Measurements from ENCODE around the gene SIRT2.

DNA sequence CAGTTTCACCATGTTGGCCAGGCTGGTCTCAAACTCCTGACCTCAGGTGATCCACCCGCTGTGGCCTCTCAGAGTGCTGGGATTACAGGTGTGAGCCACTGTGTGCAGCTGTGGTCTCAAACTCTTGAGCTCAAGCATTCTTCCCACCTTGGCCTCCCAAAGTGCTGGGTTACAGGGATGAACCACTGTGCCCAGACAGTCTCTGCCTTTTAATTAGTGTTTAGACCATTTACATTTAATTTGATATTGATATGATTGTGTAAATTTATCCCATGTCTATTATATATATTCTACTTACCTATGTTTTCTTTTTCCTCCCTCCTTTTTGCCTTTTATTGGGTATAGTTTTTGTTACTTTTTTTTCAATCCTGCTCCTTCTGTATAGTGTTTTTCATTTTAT, 2.3 kb upstream of the SIRT2 start:
- TF ChIP-seq, protein P1, sequence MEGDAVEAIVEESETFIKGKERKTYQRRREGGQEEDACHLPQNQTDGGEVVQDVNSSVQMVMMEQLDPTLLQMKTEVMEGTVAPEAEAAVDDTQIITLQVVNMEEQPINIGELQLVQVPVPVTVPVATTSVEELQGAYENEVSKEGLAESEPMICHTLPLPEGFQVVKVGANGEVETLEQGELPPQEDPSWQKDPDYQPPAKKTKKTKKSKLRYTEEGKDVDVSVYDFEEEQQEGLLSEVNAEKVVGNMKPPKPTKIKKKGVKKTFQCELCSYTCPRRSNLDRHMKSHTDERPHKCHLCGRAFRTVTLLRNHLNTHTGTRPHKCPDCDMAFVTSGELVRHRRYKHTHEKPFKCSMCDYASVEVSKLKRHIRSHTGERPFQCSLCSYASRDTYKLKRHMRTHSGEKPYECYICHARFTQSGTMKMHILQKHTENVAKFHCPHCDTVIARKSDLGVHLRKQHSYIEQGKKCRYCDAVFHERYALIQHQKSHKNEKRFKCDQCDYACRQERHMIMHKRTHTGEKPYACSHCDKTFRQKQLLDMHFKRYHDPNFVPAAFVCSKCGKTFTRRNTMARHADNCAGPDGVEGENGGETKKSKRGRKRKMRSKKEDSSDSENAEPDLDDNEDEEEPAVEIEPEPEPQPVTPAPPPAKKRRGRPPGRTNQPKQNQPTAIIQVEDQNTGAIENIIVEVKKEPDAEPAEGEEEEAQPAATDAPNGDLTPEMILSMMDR (IDR thresholded peaks at IDR 0.05), result no peak
- TF ChIP-seq EZH2 (IDR thresholded peaks at IDR 0.05; ENCODE audit: borderline replicate concordance, insufficient read depth, low read depth, low read length, poor library complexity, severe bottlenecking), result no peak
